ENCODE data around the gene BUB3.

BUB3 gene

GRCh38 chr10:123205041-123205440, 50.8 kb downstream of the BUB3 start:
- DNase-seq: no peak

- no peak for DNase-seq
These were observed 57.9 kb downstream of the BUB3 start for GRCh38 chr10:123212063-123212462.

GRCh38 chr10:123212640-123213039, 58.4 kb downstream of the BUB3 start:
- DNase-seq: no peak

GRCh38 chr10:123213192-123213591, 59.0 kb downstream of the BUB3 start:
- no peak for DNase-seq

Measured in NCI-H510A treated with DMSO at 0.1 percent for 48 hours (cell line).